Right atrium auricular region (tissue), 2 donors: Measurements from ENCODE around the gene PLPPR3. TPM values are rescaled to one million over a fixed set of nuclear protein-coding genes. Genes with fewer than 3 reads are reported as not detected.
A peak's percentile ranks its signal among the peaks of the same experiment; 100 is the strongest.

Source experiments
- DNase-seq: peaks from one replicate; pipeline ENCODE4 v3.0.0-alpha.2; 2019; ENCODE audit warnings: low spot score
- H3K27ac ChIP-seq, 2 donors: fragments of 200-600 bp; sonication (generic); 1 replicate in 1 of 2; 2 replicates in 1 of 2; pipeline ENCODE4 v1.5.1; 2016 to 2019
- H3K27me3 ChIP-seq, 2 donors: fragments of 200-600 bp; sonication (generic); one replicate each; pipeline versions ENCODE4 v1.5.1 to v1.6.0; 2017 to 2019
- H3K36me3 ChIP-seq: fragments of 200-600 bp; sonication (generic); one replicate; pipeline ENCODE4 v1.5.1; 2016
- H3K4me1 ChIP-seq, 2 donors: fragments of 200-600 bp; sonication (generic); one replicate each; pipeline versions ENCODE4 v1.5.1 to v1.6.0; 2017 to 2019
- H3K4me3 ChIP-seq, 2 donors: fragments of 200-600 bp; sonication (generic); 1 replicate in 1 of 2; 2 replicates in 1 of 2; pipeline ENCODE4 v1.5.1; 2017 to 2019; ENCODE audit warnings: mild to moderate bottlenecking in 1 of 2, moderate library complexity in 1 of 2
- H3K9me3 ChIP-seq, 2 donors: fragments of 200-600 bp; sonication (generic); one replicate each; pipeline ENCODE4 v1.5.1; 2019
- total RNA-seq, 2 donors: library from RNA; depleted of rRNA; stranded (reverse); fragments of >200 nt; gene quantifications; one replicate each; pipeline ENCODE4 v1.1.0, GENCODE V29; 2016
- TF ChIP-seq, protein P1 (sequence below), 2 donors: fragments of 200-600 bp; sonication (generic); IDR thresholded peaks; one replicate each; pipeline ENCODE4 v1.5.1; 2019; ENCODE audit warnings: antibody characterized with exemption in 2 of 2

PLPPR3 gene
- total RNA-seq, 2 donors from 2014 or later: not detected

DNA sequence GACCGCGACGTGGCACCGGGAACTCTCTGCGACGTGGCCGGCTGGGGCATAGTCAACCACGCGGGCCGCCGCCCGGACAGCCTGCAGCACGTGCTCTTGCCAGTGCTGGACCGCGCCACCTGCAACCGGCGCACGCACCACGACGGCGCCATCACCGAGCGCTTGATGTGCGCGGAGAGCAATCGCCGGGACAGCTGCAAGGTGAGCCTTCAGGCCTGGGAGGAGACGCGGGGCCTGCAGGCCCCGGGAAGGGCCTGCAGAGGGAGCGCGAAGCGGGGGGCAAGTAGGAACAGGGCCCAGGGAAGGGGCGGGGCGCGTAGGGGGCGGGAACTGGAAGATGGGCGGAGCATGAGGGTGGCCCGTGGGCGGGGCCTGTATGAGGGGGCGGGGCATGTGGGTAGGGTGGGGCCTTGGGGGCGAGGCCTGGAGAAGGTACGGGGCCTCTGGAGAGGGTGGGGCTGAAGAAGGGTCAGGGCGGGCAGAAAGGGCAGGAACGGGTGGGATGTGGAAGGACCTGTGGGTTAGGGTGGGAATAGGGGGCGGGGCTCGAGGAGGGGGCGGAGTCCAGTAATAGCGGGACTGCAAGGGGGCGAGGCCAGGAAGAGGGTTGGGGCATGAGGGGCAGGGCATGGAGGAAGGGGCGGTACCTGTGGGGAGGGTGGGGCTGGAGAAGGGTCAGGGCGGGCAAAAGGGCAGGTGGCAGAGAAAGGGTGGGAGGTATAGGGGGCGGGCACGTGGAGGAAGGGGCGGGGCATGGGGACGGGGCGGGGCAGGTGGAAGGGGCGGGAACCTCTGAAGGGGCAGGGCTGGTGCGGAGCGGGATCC, 40.2 kb upstream of the PLPPR3 start:
- no peaks in the 10 kb centered on the region for H3K9me3 ChIP-seq
- no peak for DNase-seq
- H3K36me3 ChIP-seq: no peaks in the 10 kb centered on the region
- peaks cover 0 to 6% of the 10 kb centered on the region in 2 donors for H3K27me3 ChIP-seq
- no peak overlapping the region for H3K27ac ChIP-seq
- H3K4me1 ChIP-seq: peaks cover 0 to 34% of the 10 kb centered on the region in 2 donors
- TF ChIP-seq, protein P1, sequence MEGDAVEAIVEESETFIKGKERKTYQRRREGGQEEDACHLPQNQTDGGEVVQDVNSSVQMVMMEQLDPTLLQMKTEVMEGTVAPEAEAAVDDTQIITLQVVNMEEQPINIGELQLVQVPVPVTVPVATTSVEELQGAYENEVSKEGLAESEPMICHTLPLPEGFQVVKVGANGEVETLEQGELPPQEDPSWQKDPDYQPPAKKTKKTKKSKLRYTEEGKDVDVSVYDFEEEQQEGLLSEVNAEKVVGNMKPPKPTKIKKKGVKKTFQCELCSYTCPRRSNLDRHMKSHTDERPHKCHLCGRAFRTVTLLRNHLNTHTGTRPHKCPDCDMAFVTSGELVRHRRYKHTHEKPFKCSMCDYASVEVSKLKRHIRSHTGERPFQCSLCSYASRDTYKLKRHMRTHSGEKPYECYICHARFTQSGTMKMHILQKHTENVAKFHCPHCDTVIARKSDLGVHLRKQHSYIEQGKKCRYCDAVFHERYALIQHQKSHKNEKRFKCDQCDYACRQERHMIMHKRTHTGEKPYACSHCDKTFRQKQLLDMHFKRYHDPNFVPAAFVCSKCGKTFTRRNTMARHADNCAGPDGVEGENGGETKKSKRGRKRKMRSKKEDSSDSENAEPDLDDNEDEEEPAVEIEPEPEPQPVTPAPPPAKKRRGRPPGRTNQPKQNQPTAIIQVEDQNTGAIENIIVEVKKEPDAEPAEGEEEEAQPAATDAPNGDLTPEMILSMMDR (IDR thresholded peaks at IDR 0.05): no peak
- H3K4me3 ChIP-seq: peak overlapping the region in 1 of 2 donors; percentile 15

DNA sequence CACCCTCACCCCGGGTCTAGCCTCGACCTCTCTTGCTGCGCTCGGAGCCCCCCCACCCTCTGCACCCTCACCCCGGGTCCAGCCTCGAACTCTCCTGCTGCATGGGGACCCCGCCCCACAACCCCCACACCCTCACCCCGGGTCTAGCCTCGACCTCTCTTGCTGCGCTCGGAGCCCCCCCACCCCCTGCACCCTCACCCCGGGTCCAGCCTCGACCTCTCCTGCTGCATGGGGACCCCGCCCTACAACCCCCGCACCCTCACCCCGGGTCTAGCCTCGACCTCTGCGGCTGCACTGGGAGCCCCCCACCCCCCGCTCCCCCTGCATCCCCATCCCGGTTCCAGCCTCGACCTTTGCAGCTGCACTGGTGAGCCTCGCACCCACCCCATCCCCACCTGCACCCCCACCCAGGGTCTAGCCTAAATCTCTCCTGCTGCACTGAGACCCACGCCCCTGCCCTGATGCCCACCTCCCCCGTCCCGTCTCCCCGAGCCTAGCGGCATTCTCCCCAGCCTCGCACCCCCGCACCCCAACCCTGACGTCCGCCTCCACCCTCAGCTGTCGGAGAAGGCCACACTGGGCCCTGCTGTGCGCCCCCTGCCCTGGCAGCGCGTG, 39.5 kb upstream of the PLPPR3 start:
- Histone ChIP-seq H3K36me3 (no peaks in the 10 kb centered on the region), H3K9me3 (no peaks in the 10 kb centered on the region), H3K27me3 (peaks cover 0 to 6% of the 10 kb centered on the region in 2 donors), H3K4me1 (peaks cover 0 to 34% of the 10 kb centered on the region in 2 donors), H3K27ac (no peak overlapping the region), H3K4me3 (peak overlapping the region; percentile 35 to 53)
- no peak for DNase-seq
- TF ChIP-seq, protein P1 (IDR thresholded peaks at IDR 0.05): no peak

DNA sequence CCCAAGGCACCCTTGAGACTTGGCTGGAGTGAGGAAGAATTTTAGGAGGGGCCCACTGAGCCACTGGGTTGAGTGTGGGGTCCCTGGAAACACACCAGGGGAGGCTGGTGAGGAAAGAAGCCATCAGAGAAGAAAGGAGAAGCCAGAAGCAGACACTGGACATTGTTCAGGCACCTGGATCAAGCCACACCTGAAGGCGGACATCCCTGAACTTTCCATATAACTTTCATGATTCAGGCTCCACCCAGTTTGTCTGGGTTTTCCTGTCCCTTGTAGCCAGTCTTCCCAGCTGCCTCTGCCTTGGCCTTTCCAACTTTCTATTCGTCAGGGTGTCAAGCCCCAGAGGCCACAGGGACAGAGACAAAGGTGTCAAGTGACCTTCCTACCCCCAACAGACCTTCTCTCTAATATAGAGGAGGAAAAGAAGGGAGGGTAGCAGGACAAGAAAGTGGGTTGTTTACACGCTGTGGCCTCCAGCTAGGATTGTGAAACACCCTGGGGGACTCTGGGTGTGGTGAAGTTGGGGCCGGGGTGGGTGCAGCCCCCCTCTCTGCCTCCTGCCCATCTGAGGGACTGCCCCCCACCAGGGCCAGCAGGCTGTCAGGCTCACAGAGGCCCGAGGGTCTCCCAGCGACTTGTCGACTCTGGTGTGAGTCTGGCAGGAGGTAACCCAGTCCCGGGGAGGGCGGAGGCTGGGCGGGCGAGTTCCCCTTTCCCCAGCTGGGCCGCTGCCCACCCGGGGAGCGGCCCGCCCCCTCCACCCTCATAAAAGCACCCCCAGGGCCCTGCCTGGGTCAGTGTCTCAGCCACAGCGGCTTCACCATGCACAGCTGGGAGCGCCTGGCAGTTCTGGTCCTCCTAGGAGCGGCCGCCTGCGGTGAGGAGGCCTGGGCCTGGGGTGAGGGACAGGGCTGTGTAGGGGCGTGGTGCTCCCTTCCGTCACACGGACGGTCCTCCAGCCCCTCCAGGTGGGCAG, 37.4 kb upstream of the PLPPR3 start, which contains the start of gene CFD:
CFD (plus strand) TSS at position 797 of the 976 bp plus-strand sequence; CDS start at position 823, 26 bp downstream.
- H3K27ac ChIP-seq: peak within 1 kb of the TSS; percentile 54 to 70

DNA sequence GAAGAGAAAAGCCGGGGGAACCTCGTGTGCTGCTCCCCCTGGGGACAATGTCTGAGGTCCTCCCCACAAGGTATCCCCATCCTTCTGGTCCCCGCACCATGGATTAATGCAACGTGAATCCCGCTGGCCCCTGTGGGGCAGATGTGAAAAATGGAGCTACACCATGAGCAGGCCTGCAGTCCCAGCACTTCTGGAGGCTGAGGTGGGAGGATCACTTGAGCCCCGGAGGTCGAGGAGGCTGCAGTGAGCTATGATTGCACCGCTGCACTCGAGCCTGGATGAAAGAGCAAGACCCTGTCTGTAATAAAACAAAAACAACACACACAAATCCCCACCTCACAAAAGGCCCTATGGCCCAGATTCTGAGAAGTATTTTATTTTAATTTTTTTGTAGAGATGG, 36.5 kb upstream of the PLPPR3 start:
- TF ChIP-seq, protein P1 (IDR thresholded peaks at IDR 0.05): no peak
- Histone ChIP-seq H3K27ac (peak overlapping the region in 1 of 2 donors; percentile 70), H3K4me3 (no peak overlapping the region), H3K27me3 (peaks cover 0 to 7% of the 10 kb centered on the region in 2 donors), H3K4me1 (peaks cover 0 to 29% of the 10 kb centered on the region in 2 donors), H3K36me3 (no peaks in the 10 kb centered on the region), H3K9me3 (no peaks in the 10 kb centered on the region)
- no peak for DNase-seq

More for the DNA sequence above, 37.4 kb upstream of the PLPPR3 start, which contains the start of gene CFD:
- Histone ChIP-seq H3K36me3 (no peaks in the 10 kb centered on the region), H3K4me3 (peak within 1 kb of the TSS; percentile 35 to 53), H3K4me1 (peaks cover 0 to 34% of the 10 kb centered on the region in 2 donors), H3K27me3 (peaks cover 0 to 6% of the 10 kb centered on the region in 2 donors), H3K9me3 (no peaks in the 10 kb centered on the region)
- TF ChIP-seq, protein P1 (IDR thresholded peaks at IDR 0.05): no peak
- DNase-seq: peak; percentile 84

DNA sequence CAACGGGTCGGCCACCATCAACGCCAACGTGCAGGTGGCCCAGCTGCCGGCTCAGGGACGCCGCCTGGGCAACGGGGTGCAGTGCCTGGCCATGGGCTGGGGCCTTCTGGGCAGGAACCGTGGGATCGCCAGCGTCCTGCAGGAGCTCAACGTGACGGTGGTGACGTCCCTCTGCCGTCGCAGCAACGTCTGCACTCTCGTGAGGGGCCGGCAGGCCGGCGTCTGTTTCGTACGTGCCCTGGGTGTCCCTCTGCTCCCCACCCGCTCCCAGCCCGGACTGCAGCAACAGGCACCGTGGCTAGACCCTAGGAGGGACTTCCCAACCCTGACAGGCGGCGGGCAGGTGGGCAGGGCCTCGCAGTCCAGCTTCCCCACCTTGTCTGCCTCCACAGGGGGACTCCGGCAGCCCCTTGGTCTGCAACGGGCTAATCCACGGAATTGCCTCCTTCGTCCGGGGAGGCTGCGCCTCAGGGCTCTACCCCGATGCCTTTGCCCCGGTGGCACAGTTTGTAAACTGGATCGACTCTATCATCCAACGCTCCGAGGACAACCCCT, 33.9 kb upstream of the PLPPR3 start:
- TF ChIP-seq, protein P1 (IDR thresholded peaks at IDR 0.05): no peak
- no peak for DNase-seq
- H3K27me3 ChIP-seq: peaks cover 0 to 11% of the 10 kb centered on the region in 2 donors

More for the DNA sequence above, 33.9 kb upstream of the PLPPR3 start:
- Histone ChIP-seq H3K36me3 (no peaks in the 10 kb centered on the region), H3K4me1 (peaks cover 0 to 19% of the 10 kb centered on the region in 2 donors), H3K4me3 (no peak overlapping the region), H3K9me3 (no peaks in the 10 kb centered on the region), H3K27ac (no peak overlapping the region)
